HG03175 (cell line): ENCODE measurements around the gene NDUFB6.
A peak's percentile ranks its signal among the peaks of the same experiment; 100 is the strongest.
"Not testable (repeated sequence)": the region's sequence is repeated elsewhere in the genome, so short reads cannot be mapped to it uniquely, and the experiment has no call there.

Experiments
- ATAC-seq: cut with Tn5 transposase; IDR thresholded peaks from one replicate; pipeline ENCODE4 v1.9.1; 2021; ENCODE audit warnings: mild to moderate bottlenecking, moderate library complexity; ENCODE audit not compliant: unreplicated experiment

Gene NDUFB6

DNA sequence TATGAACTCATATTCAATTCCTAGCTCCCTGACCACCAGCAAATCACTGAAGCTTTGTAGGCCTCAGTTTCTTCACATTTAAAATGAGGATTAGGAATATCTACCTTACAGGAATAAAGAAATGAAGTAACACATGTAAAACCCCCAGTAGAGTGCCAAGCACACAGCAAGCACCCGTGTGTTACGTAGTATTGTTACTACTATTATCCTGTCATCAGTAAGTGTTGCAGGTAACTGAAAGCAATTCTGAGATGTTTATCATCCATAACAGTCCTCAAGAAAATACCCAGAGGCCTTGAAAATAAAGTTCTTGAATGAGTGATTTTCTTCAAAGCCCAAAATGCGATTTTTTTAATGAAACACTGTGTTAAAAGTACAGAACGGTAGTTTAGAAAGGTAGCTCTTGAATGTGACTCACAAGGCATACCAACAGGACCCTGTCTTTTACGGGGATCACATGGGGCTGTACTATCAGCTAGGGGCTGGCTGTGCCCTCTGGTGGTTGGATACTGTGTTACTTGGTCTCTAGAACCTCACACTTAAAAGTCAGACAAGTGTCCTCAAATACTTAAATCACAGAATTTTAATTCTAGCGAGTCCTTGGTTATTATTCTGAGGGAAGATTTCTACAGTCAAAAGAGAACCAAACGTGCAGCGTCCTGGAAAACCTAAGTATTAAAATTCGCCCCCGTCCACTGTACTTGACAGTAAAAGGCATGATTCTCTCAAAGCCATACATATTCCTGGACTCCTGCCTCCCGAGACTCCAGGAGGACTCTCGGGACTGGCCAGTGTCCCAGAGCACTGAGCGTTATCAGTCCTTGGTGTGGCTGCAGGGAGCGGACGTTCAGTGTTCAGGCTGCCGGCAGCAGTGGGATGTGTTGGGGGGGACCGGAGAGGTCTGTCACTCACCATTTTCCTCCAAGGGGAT lies 725 bp downstream of the NDUFB6 start:
- peak; percentile 93 for ATAC-seq

DNA sequence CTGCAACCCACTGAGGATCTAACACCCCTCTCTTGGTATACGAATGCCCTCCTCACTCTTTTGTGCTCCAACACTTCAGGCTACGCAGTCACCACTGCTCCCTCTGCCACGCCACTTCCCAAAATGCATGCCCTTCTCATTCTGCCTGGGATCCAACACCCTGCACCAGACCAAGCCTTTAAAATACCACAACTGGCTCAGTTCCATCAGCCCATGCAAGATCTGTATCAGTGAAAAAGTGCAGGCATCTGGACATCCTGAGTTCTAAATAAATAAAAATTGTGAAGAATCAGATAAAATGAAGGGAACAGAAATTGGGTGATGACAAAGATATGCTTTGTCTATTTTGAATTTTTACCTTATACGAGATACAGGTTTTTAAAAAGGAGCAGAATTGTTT lies 2.7 kb downstream of the NDUFB6 start:
- no peak for ATAC-seq

DNA sequence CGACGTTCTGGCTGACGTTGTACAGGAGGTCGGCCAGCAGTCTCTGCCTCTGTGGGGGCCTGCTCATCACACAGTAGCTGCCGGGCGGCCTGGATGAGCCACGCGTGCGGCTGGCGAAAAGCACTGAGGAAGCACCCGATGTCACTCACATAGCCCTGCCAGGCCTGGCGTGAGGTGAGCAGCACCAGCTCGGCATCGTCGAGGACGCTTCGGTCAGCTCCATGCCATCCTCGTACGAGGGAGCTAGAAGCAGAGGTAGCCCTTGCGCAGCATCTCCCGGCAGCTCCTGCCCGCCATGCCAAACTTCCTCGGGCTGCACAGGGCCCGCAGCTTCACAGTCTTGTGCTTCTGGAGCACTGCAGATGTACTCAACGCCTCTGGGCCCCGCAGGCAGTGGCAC lies 6.2 kb downstream of the NDUFB6 start:
- ATAC-seq = no peak

DNA sequence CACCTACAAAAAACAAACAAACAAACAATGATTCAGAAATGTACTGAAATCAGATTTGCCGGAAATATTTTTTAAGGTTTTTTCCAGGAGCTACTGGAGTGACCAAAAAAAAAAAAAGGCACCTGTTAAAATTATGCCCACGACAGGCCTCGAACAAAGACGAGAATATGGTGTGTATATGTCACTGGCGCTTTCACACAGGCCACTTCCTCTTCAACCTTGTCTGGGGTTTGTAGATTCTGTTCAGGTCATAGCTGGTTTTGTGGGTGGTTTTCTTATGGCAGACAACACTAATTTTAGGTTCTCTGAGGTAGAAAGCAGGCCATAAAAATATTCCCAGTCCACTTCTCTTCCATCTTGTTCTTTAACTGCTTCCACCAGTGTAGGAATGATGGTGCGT lies 7.0 kb downstream of the NDUFB6 start:
- no peak for ATAC-seq

DNA sequence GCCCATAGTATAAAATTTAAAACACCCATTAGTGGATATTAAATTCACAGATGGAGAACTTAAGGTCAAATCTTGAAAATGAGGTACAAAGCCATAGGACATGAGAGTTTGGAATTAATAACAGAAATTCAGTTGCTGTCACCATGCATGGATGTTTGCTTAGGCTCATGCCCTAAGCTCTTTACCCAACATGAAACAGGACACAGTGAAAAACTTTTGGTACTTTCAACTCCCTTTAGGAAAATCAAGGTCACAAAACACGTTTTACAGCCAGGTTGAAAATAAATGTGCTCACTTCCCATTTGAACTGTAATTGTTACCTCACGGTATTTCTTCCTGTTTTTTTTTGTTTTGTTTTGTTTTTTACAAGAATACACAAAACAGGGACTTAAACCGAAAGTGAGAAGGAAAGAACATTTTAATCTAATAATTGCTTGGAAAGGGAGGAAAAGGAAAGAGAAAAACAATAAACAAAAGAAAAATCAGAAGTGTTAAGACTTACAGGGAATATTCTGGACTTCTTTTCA lies 14.5 kb downstream of the NDUFB6 start:
- ATAC-seq = no peak

DNA sequence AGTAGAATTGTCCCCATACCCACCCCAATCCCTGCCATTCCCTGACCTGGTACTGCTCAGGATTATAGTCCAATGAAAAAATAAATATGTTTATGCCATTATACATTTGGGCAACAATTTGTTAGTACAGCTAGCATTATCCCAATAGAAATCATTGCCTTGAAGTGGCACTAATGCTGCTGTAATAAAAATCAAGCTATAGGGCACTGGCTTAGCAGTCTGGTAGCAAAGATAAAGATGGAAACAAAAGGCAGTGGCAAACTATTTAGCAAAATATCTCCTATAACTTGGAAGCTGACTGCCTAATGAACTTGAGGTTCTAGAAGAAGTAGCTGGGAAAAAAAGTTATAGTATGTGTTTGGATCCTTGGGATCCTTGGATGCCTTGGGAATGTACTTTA lies 18.4 kb downstream of the NDUFB6 start:
- no peak for ATAC-seq

DNA sequence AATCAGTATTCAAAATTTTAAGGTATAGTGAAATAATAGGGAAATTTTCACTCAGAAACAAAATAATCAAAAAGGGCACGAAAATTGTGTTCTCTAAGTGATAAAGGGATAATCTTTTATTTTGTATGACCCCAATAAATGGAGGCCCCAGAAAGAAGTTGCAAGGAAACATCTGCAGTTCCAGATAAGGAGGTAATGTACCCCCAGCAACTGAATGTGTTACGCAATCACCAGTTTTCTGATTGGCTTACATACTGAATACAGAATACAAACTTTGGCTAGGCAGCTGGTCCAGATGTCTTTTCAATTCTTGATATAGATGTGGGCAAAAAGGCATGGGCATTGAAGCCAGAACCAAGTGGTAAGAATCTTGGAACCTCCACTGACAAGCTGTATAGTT lies 18.9 kb downstream of the NDUFB6 start:
- no peak for ATAC-seq

DNA sequence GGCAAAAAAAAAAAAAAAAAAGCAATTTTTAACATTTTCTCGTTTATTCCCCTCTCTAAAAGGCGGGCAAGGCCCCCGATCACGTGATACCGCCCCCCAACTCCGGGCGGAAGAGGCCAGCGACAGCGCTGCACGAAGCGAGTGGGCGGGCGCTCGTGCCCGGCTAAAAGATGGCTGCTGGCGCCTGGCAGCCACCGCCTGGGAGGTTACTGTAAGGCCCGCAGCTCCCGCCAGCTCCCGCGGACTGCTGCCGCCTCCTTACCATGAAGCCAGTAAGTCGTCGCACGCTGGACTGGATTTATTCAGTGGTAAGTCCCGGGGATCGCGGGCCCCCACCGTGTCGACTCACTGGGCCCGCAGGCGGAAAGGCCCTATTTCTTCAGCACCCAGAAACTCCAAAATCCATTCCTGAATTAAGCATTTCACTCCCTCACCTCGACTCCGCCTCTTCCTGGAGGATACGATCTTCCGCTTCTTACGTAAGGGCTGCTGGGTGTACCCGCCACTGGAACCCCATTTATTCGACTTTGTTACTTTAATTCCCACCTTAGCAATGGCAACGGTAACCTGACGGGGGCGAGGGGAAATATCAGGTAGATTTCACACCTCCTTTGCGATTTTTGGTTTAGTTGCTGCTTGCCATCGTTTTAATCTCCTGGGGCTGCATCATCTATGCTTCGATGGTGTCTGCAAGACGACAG lies 20.6 kb downstream of the NDUFB6 start, which contains the start of the genes SMIM27 and TOPORS:
SMIM27 (plus strand) TSS at position 156 of the 701 bp plus-strand sequence; CDS start at position 264, 108 bp downstream.
TOPORS (minus strand) TSS at position 415 of the 701 bp plus-strand sequence; CDS start at position 265, 150 bp downstream.
- ATAC-seq = peak; percentile 77

DNA sequence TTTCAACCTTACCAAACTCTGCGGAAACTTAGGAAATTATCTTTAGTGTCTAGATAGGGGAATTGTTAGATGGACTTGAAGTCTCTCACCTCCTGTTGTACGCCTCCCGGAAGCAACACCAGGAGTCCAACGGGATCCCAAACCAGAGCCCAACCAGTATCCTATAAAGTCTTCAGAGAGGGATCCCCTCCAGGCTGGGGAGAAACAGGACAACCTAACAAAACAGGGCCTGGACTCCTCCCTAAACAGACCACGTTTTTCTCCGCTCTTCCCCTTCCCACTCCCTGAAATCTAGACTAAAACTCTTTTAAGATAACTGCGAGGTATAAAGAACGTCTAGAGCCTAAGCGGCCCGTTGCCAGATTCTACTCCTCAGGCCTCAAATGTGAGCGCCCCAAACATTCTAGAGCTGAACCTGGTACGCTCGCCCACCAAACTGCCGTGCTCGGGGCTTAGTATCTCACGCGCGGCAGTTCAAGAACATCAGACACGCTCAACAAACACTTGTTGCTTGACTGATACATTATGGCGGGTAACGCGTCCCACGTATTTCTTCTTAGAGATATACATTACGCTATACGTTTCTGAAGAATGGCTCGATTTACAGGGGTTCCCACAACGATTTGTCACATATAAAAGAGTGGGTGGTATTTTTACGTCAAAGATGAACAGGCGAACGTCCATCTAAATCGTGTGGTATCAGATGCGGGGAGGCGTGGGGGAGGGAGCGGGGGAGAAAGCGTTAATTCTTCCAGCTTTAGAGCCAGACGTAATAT lies 21.5 kb downstream of the NDUFB6 start:
- peak; percentile 12 for ATAC-seq

DNA sequence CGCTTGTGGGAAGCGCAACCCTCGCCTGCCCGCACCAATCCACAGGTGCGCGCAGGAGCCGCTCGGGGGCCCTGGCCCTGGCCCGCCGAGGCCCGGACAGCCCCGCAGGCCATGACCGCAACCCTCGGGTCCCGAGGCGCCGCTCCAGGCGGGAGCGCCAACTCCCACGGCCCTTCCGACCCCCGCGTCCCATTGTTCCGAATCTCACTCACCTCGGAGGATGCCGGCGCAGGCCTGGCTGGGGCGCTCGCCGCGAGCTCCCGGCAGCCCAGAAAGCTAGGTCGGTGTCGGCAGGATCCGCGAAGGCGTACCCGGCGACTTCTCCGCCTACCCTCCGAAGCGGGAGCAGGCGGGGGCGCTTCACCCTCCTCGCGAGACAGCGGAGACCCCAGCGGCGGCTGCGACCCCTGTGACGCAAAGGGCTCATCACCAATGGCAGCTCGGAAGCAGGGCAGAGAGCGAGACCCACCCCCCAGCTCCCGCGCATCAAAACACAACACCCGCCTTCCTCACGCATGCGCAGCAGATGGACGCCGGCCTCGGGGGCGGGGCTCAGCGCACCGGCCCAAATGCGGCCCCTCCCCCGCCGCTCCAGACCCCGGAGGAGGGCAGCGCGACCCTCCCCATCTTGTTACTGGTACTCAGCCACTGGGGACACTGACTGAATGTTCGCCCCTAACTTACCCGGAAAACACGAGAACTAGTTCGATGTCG lies 22.2 kb downstream of the NDUFB6 start:
- peak; percentile 68 for ATAC-seq

DNA sequence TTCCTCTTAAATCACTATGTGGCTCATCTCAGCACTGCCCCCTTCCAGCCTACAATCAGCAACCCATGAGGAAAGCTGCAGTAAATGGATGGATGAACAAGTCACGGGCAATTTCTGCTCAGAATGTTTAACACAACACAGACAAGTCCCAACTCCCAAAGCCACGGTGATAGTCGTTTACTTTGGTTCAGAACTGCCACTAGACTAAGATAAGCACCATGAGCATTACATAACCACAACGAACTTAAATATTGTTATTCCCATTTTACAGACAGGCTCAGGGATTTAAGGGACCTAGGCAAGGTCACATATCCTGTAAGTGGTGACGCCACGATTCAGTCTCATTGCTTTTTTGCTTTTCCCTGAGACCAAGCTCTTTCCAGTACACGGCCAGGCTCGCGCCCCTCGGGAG lies 22.8 kb downstream of the NDUFB6 start:
- ATAC-seq = no peak

DNA sequence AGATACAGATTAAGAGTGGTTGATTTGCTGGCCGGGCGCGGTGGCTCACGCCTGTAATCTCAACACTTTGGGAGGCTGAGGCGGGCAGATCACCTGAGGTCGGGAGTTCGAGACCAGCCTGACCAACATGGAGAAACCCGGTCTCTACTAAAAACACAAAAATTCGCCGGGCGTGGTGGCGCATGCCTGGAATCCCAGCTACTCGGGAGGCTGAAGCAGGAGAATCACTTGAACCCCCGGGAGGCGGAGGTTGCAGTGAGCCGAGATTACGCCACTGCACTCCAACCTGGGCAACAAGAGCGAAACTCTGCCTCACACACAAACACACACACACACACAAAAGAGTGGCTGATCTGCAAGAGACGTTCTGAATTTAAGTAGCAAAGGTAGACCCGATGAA lies 24.7 kb downstream of the NDUFB6 start:
- ATAC-seq = not testable (repeated sequence)

DNA sequence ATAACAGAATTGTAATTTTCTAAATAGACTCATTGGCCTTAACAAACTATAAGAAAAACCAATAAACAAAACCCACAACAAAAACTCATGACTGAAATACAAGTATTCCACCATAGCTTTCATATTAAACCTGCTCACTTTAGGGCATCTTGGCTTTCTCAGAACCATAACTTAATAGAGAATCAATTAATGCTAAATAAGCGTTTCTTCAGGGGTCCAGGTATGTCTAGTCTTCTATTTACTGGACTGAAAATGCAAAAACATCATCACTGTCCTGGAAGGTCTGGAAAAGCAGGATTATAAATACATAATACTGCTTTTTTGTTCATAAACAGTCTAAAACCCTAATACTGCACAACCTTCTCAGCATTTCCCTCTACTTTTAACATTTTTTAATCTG lies 27.1 kb downstream of the NDUFB6 start:
- no peak for ATAC-seq

DNA sequence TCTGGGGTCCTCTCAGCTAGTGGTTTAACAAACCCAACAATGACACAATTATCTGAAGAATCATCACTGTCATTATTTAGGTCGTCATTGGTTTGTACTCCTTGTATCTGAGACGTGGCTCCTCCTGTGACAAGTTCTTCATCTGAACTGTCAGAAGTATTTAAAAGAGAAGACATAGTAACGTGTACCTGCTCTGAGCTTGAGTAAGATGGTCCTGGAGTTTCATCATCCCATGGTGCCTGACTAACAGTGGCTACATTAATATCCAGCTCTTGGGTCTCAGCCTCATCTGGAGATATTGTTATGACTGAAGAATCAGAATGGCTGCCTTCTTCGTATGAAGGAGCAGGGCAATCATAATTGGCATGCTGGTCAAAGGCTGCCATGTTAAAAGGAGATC lies 29.9 kb downstream of the NDUFB6 start:
- ATAC-seq = no peak

DNA sequence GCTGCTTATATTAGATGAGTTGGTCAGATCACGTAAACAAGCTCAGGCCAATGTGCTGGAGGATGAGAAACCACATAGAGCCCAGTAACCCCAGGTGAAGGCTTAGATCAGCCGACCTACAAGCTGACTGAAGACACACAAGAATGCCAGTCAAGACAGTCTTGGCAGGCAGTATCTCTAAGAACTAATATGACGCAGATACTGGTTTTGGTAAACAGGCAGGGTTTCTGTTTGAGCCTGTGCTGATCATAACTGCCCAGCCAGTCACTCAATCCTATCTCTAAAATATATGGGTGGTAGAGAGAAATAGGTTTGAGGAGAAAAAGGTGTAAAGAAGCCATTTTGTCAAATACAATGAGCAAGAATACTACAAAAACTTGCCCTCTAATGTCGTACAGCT lies 39.1 kb downstream of the NDUFB6 start:
- no peak for ATAC-seq

DNA sequence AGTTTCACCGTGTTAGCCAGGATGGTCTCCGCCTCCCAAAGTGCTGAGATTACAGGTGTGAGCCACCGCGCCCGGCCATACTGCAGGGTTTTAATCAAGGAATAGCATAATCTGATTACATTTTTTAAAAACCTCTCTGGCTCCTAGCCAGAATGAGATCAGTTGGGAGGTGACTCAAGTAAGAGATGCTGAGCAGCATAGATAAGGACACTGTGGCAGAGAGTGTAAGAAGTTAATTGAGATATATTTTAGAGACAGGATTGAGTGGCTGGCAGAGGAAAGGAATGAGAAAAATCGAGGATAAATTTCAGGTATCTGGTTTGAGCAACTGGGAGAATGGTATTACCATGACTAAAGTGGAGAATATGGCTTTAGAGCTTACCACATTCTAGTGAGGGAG lies 39.6 kb downstream of the NDUFB6 start:
- no peak for ATAC-seq

DNA sequence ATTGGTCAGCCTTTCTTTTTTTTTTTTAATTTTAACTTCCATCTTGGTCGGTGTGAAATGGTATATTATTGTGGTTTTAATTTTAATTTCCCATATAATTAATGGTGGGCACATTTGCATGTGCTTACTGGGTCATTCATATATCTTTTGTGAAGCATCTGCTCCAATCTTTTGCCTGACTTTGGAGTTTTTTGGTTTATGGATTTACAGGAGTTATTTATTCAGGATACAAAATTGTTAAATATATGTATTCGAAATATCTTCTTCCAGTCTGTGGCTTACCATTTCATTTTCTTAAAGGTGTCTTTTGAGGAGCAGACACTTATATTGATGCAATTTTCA lies 46.3 kb downstream of the NDUFB6 start:
- ATAC-seq = no peak

DNA sequence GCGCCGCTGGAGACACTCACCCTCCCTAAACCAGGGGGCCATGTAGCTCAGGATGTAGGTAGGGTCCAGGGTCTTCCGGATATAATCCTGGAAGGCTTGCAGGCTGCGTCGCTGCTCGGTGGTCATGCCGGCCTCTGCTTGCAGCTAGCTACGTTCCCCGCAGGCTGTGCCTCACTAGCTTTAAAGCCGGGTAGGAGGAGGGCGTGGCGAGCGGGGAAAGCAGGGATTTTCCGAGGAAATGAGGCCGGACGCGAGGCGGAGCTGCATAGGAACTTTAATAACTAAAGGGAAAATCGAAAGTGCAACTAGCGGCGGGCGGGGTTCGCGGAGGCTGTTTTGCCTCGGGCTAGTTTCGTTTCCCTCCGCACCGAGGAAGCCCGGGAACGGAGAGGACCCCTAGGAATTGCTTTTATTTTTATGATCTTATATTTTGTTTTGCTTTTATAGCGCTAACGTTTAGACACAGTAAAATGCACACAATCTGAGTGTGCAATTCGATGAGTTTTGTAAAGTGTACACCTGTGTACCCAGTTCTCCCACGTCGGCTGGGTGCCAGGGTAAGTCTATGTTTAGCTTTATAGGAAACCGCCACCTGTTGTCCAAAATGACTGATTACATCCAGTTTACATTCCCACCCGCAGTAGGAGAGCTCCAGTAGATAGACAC lies 46.8 kb downstream of the NDUFB6 start, which contains the start of gene RIGI:
RIGI (minus strand) TSS at position 156 of the 666 bp plus-strand sequence; CDS start at position 126, 30 bp downstream.
- peak; percentile 68 for ATAC-seq

DNA sequence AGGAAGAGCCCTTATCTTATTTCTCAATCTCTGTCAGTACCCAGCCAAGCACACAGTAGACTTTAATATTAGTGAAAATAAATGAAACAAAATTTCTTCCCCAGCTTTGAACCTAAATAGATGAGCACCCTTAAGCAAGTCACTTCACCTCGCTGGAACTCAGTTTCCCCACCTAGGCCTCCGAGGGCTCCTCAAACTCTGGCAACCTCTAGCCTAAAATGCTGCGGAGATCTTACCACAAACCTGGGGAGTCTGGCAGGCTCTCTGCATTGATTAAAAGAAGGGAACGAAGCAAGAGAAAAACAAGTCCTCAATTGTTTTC lies 47.3 kb downstream of the NDUFB6 start:
- no peak for ATAC-seq
